ENCODE results near the gene GNAI2. TPM values are rescaled to one million over a fixed set of nuclear protein-coding genes. Genes with fewer than 3 reads are reported as not detected.

GNAI2 gene
- total and polyA plus RNA-seq, 12 donors: 107 to 270 (median 146) TPM

DNA sequence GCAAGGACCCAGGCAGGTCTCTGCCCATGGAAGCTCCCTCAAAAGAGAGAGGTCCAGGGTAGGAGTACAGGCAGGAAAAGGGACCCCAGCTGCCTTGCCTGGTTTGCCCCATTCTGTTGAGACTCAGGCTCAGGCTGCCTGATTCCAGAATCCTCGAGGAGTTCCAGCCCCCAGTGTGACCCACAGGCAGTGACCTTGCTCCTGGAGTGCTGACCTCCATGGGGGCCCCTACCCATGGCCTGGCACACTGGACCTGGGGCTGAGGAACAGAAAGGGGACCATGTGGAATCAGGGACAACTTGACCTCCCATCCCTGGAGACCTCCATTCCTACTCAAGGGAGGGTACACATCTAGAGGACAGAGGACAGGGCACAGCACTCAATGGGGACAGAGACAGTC lies 29.6 kb downstream of the GNAI2 start:
- Histone ChIP-seq H3K27ac (peak overlapping the region; percentile 61 to 98 (median 92)), H3K36me3 (no peaks in the 10 kb centered on the region), H3K4me3 (no peak overlapping the region), H3K27me3 (peaks cover 0 to 14% (median 0%) of the 10 kb centered on the region in 7 donors), H3K9me3 (no peaks in the 10 kb centered on the region), H3K4me1 (peaks cover 29 to 81% (median 64%) of the 10 kb centered on the region in 9 donors)
- ATAC-seq: no peak
- 66 to 69% methylated on average over 1 of the region's 1 CpG for WGBS, 2 donors
- TF ChIP-seq, protein P1, sequence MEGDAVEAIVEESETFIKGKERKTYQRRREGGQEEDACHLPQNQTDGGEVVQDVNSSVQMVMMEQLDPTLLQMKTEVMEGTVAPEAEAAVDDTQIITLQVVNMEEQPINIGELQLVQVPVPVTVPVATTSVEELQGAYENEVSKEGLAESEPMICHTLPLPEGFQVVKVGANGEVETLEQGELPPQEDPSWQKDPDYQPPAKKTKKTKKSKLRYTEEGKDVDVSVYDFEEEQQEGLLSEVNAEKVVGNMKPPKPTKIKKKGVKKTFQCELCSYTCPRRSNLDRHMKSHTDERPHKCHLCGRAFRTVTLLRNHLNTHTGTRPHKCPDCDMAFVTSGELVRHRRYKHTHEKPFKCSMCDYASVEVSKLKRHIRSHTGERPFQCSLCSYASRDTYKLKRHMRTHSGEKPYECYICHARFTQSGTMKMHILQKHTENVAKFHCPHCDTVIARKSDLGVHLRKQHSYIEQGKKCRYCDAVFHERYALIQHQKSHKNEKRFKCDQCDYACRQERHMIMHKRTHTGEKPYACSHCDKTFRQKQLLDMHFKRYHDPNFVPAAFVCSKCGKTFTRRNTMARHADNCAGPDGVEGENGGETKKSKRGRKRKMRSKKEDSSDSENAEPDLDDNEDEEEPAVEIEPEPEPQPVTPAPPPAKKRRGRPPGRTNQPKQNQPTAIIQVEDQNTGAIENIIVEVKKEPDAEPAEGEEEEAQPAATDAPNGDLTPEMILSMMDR (IDR thresholded peaks at IDR 0.05): no peak
- intact Hi-C loops (cut with DNase I): loop anchor here in 1 of 10 donors (10.0 kb wide), 1 partner anchor 59 kb away; the partner anchor contains the start of genes HYAL2 and TUSC2
- no peak for DNase-seq

DNA sequence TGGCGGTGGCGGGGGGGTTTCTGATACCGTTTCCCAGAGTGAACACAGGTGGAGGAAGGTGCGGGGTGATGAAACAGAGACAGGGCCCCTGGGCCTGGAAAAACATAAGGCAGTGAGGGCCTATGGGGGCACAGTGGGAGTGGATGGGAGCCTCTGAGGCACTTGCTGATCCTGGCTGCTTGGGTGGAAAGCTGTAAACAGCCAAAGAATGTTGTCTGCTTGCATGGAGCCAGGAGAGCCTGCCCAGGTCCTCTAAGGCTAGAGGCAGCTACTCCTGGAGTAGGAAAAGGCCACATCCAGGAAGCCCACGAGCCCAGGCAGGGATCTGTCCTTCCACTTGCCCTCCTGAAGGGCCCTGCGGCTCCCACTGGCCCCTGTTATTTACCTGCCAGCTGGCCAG lies 30.0 kb downstream of the GNAI2 start:
- Histone ChIP-seq H3K4me3 (peak overlapping the region in 5 of 10 donors; percentile 47 to 71 (median 68)), H3K9me3 (no peaks in the 10 kb centered on the region), H3K4me1 (peaks cover 25 to 76% (median 60%) of the 10 kb centered on the region in 9 donors), H3K27ac (peak overlapping the region in 9 of 10 donors; percentile 24 to 98 (median 94)), H3K36me3 (no peaks in the 10 kb centered on the region), H3K27me3 (peaks cover 0 to 14% (median 0%) of the 10 kb centered on the region in 7 donors)
- no peak for ATAC-seq
- no peak for DNase-seq
- intact Hi-C loops (cut with DNase I): loop anchor here in 1 of 10 donors (10.0 kb wide), 1 partner anchor 59 kb away; the partner anchor contains the start of genes HYAL2 and TUSC2
- TF ChIP-seq, protein P1 (IDR thresholded peaks at IDR 0.05): no peak
- WGBS, 2 donors: 73 to 84% methylated on average over 6 of the region's 6 CpGs

DNA sequence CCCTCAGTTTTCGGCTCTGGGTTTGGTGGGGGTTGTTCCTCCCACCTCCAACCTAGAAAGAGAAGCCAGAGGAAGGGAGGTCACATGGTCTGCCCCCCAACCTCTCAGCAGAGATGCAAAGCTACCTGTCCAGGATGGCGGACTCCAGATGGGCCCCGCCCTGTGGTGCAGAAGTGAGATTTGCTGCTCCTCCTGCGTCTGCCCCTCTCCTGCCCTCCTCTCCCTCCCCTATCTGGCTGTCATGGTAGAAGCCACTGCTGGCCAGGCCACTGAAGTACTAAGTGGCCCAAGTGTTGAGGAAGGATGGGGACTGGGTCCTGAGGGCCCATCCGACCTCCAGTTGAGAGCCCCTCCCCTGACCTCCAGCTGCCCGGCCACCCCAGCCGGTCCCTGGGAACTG lies 30.8 kb downstream of the GNAI2 start:
- Histone ChIP-seq H3K9me3 (no peaks in the 10 kb centered on the region), H3K36me3 (no peaks in the 10 kb centered on the region), H3K4me3 (peak overlapping the region; percentile 29 to 71 (median 61)), H3K27me3 (peaks cover 0 to 14% (median 0%) of the 10 kb centered on the region in 7 donors), H3K27ac (peak overlapping the region; percentile 81 to 98 (median 93)), H3K4me1 (peaks cover 18 to 68% (median 54%) of the 10 kb centered on the region in 9 donors)
- intact Hi-C loops (cut with DNase I): loop anchor here in 1 of 10 donors (10.0 kb wide), 1 partner anchor 58 kb away; the partner anchor contains the start of genes HYAL2 and TUSC2
- TF ChIP-seq, protein P1 (IDR thresholded peaks at IDR 0.05): no peak
- ATAC-seq (no peak), DNase-seq (no peak)
- 49 to 53% methylated on average over 7 of the region's 7 CpGs for WGBS, 2 donors

DNA sequence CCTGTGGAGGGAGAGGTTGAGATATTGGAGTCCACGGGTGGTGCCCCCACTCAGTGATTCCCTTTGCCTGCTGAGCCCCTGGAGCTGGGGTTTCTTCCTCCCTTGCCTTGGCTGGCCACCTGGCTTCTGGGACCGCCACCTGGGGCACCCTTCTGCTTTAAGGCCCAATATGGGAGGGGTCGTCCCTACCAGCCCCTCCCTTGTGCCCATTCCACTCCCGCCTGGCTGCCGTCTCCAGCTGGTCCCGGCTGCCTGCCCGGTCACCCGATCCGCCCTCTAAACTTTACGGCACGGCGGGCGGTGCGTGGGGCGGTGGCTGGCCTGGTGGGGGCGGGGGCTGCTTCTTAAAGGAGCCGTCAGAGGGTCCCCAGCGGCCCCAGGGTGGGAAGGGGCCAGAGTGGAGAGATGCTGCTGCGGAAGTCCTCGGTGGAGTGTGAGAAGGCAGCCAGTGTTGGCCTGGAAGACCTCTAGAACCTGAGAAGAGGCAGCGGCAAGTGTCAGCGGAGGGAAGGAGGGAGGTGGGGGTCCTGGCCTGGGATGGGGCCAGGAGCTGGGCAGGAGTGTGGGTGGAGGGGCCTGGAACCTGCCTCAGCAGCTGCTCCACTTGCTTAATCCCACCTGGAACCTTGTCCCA lies 31.4 kb downstream of the GNAI2 start:
- 10 to 11% methylated on average over 22 of the region's 22 CpGs for WGBS, 2 donors
- H3K27me3 ChIP-seq: peaks cover 0 to 14% (median 0%) of the 10 kb centered on the region in 7 donors
- TF ChIP-seq, protein P1 (IDR thresholded peaks at IDR 0.05): peak in 1 of 9 donors; percentile 19
- H3K27ac ChIP-seq: peak overlapping the region; percentile 81 to 98 (median 93)
- H3K36me3 ChIP-seq: no peaks in the 10 kb centered on the region
- H3K9me3 ChIP-seq: no peaks in the 10 kb centered on the region
- H3K4me3 ChIP-seq: peak overlapping the region; percentile 29 to 71 (median 61)
- ATAC-seq: peak; percentile 27 to 67 (median 56)
- intact Hi-C loops (cut with DNase I): loop anchor here in 1 of 10 donors (10.0 kb wide), 1 partner anchor 57 kb away; the partner anchor contains the start of genes HYAL2 and TUSC2
- DNase-seq: peak; percentile 70 to 82
- peaks cover 18 to 66% (median 54%) of the 10 kb centered on the region in 9 donors for H3K4me1 ChIP-seq

Data from heart right ventricle (tissue), 16 donors.